Nucleus accumbens (tissue), 56 donors: ENCODE data around the gene TNFRSF25.
"Not testable (repeated sequence)": the region's sequence is repeated elsewhere in the genome, so short reads cannot be mapped to it uniquely, and the experiment has no call there.

ENCODE experiments used
- DNase-seq, 56 donors: peaks; one replicate each; lab custom pipeline; 2025; lab: John Stamatoyannopoulos, UW

Gene TNFRSF25

DNA sequence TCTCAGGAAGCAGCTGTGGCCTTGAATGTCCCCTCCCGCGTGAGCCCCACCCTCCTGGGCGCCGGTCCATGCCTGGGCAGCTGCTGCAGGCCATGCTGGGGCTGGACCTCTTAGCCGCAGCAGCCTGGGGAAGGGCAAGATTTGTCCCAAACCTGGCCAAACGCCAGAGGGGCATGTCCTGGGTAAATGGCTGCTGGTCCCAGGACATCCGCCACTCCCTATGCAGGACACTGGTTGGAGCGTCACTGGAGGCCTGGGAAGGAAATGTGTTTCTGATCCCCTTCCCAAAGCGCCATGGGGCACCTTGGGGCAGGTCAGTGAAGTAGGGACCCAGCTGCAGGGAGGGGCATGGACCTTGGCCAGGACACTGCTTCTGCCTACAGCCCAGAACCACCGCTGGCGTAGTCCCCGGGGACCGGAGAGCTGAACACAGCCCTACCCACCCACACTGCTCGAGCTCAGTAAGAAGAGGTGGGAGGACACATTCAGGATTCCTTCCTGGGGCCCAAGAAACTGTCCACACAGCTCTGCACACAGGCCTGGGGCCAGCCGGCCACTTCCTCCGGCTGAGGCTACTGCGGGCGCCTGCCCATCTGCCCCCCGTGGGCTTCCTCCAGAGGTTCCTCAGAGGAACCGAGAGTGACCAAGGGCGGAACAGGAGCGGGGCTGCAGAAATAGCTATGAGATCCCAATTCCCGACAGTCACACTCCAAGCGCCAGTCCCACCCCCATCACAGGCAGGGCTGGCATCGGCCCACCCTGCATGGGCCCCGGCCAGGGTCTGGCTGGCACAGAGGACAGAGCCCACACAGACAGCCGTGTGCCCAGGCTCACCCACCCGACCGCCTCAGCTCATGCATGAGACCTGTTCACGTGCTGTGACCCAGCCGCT, 36.3 kb upstream of the TNFRSF25 start:
- peak in 19 of 56 donors; percentile 10 to 51 (median 30) for DNase-seq

DNA sequence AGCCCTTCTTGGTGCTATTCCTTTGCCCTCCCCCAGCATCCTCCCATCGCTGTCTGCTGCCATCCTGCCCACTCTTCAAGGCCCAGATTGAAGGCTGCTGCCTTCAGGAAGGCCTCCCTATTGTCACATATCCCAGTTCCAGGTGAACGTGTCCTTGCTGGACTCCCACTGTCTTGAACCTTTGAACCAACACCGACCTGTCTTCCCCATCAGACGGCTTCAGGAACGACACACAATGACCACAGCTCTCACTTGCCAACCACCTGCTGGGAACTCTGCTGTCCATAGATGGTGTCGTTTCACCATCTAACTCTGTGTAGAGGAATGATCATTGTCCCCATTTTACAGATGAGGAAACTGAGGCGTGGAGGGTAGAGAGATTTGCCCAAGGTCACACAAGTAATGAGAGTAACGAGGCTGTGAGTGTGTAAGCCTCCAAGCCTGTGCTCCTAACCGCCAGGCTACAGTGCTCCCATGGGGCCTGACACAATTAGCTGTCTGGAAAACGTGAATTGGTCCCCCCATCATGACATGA, 35.4 kb upstream of the TNFRSF25 start:
- DNase-seq: no peak

DNA sequence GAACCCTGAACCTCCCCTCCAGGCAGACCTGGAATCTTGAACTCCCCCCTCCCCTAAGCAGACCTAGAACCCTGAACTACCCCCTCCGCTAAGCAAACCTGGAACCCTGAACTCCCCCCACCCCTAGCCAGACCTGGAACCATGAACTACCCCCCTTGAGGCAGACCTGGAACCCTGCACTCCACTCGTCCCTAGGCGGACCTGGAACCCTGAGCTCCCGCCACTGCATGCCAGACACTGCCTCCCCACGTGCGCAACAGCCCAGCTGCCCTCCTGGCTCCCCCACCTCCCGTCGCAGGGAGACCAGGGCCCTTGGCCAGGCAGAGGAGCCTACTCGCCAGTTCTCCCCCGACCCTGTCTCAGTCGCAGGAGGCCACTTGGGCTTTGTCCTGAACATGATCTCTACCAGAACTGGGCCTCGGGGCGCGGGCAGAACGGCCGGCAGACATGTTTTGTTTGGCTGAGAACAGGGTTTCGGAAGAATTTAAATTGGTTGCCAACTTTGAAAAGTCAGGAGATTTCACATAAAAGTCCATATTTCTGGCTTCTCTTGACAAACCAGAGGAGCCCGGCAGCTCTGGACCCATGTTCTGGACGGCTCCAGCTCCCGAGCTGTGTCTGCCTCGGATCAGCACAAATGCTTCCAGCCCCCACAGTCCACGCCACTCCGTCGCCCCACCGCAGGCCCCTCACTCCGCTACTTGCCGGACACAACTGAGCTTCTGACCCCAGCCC, 34.7 kb upstream of the TNFRSF25 start:
- DNase-seq: no peak

DNA sequence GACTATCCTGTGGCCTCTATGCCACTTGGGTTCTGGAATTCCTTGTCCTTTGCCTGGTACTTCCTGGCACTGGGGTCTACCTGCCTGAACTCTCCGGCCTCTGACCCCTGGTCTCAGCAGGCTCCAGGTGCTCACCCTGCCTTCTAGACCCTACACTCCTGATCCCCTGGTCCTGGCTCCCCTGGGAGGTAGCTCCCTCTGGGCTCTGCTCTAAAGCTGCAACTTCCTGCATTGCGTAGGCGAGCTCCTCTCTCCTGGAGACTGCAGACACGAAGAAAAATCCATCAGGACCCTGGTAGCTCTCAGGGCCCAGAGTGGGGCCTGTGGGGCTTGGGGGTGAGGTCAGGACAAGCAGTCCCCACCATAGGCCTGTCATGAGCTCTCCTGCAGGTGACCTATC, 33.3 kb upstream of the TNFRSF25 start:
- DNase-seq: no peak

DNA sequence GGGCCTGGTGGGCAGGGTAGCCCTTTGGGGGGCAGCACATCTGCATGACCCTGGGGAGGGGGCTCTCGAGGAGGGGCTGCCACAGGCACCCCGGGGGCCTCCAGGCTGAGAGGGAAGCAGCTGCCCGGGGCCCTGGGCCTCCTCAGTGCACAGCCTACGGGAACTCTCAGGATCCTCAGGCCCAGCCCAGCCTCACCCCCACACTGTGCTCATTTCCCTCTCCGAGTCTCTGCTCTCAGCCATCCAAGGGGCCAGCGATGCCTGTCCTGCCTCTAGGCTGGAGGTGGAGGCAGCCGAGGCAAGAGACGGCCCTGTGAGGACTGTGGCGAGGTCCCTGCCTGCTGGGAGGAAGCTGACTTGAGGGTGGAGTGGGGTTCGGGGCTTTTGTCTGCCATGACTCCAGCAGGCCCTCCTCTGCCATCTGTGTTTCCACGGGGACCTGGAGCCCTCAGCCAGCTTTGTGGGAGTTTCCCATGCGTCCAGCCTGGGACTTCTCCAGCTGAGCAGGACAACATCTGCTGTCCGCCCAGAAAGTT, 32.7 kb upstream of the TNFRSF25 start:
- no peak for DNase-seq

DNA sequence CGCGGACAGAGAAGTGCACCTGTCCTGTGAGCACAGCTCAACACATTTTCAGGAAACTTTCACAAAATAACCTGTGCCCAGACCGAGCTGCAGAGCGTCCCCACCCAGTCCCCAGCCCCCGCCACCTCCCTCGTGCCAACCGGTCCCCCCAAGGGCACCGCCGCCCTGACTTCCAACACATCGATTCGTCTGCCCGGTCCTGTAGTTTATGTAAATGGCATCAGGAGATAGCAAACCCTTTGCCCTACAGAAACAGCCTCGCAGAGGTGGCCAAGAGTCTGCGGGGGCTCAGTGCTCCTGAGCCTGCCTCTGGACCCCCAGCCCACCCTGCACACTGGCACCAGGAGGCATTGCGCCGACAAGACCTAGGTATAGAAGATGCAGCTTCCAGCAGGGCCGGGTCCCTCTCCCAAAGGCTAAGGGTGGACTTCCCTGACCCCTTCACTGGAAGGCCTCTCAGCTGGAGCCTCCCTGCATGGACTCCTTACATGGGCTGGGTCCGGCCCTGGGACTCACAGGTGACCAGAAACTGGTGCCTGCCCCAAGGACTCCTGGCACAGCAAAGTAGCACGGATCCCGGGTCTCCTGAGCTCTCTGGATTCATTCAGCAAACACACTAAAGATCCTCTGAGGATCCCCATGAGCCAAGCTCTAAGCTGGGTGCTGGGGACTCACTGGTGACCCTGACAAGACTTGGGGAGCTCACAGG, 32.0 kb upstream of the TNFRSF25 start:
- no peak for DNase-seq

DNA sequence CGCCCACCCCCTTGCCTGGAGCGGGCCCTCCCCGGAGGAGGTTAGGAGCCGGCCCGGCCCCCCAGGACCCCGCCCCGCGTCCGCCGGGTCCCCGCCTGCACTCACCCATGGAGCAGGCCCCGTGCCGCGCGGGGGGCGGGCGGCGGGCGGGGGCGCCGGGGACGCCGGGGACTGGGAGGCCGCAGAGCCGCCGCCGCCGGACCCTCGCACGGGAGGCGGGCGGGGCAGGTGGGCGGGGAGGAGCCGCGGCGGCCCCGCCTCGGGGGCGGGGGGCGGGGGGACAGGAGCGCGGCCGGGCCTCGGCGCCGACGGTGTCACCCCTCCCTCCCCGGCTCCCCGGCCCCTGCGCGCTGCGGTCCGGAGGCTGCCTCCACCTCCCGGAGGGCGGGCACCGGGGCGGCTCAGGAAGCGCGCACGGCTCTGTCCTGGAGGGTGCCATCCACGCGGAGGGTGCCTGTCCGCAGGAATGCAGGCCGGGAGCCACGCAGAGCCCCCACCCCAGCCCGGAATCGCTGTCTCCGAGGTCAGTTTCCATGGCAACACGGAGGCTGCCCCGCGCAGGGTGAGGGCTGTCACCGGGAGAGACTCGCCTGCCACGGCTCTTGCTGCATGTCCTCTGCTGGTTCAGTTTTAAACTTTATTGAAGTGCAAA, 31.4 kb upstream of the TNFRSF25 start:
- peak in 19 of 56 donors; percentile 10 to 73 (median 26) for DNase-seq

DNA sequence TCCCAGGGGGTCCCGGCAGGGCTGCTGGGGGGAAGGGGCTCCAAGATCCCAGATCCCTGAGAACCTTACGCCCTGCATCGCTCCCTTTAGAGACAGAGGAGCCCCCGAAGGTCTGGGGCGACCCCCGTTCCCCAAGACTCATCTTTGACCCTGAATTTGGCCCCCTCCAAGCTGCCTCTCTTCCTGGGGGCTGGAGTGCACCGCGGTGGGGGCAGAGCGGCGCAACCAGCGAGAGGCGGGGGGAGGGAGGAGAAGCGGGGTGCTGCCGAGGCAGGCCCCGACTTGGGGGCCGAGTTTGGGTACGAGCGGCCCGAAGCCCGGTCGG, 30.9 kb upstream of the TNFRSF25 start:
- no peak for DNase-seq

DNA sequence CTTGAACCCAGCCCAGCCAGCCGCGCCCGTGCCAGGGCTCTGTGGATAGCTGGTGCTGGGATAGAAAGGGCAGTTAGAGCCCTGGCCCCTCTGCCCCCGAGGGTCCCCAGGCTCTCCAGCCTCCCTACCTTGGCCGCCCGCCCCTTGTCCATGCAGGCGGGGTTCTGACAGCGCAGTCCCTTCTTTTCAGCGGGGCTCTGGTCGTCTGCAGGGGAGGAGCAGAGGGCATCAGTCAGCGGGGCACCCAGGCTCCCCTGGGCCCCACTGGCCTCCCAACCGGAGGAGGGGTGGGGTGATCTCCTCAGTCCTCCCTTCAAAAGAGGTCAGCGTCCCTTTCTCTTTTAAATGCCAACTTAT, 30.4 kb upstream of the TNFRSF25 start:
- no peak for DNase-seq

DNA sequence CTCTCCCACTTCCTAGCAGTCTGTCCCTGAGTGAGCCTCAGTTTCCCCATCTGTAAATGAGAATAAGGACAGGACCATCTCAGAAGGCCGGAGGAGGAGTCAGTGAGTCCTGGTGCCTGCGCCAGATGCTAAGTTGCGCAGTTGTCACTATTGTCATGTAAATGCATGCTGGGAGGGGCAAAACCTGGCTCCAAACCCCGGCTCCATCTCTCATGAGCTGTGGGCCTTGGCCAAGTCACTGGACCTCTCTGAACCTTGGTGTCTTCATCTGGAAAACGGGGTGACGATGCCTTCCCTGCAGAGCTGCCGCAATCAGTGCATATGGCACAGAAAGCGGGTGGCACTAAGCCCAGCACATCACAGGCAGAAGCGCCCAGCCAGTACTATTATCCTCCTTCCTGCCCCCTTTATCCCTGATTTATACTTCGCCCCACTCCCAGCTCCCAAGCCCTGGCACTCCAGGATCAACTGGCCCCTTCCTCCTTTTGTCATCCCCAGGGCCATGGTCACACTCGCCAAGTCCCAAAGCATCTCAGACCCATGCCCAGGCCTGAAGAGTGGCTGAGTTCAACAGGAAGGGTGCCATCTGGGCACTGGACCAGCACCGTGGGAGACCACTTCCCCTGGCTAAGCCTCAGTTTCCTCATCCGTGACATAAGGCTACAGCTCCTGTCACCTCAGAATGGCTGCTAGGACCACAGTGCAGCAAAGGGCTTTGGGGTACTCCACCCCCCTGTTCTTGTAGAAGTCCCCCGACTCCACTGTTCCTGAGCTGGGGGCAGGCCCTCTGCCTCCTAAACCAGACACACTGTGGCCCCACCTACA, 29.8 kb upstream of the TNFRSF25 start:
- no peak for DNase-seq

DNA sequence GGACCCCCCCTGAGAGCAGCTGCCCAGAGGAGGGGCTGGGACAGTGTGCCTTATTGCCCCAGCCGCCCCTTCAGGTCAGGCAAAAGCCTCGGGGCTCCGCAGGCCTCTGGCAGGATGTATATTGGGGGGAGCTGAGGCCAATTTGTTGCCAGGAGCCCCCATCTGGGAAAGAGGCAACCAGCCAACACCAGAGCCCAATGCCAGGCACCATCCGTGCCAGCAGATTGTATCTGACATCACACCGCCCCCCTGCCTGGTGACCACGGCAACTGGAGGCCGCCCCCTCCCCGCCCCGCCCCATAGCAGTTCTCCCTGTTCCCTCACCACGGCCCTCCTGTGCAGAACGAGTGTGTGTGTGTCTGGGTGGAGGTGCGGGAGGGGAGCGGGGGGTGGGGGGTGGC, 29.1 kb upstream of the TNFRSF25 start:
- DNase-seq: peak in 37 of 56 donors; percentile 12 to 90 (median 50)

DNA sequence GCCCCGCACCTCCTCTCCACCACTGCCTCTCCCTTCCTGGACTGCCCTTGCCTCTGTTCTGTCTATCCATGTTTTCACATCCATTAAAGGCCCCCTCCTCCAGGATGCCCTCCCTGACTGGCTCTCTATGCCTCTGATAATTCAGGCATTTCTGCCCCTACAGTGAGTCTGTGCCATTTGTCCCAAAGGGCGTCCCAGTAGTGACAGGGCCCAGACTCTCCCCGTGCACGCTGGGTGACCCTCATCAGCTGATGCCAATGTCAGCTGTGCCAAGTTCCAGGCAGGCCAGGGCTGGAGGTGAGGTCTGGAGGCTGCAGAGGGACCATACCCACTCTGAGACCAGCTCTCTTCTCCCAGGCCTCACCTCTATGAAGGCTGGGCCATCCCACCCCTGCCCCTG, 28.7 kb upstream of the TNFRSF25 start:
- no peak for DNase-seq

DNA sequence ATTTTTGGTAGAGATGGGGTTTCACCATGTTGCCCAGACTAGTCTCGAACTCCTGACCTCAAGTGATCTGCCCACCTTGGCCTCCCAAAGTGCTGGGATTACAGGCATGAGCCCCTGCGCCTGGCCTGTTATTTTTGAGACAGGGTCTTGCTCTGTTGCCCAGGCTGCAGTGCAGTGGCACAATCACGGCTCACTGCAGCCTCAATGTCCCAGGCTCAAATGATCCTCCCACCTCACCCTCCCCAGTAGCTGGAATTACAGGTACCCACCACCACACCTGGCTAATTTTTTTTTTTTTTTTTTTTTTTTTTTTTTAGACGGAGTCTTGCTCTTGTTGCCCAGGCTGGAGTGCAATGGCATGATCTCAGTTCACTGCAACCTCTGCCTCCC, 27.9 kb upstream of the TNFRSF25 start:
- DNase-seq: not testable (repeated sequence)

DNA sequence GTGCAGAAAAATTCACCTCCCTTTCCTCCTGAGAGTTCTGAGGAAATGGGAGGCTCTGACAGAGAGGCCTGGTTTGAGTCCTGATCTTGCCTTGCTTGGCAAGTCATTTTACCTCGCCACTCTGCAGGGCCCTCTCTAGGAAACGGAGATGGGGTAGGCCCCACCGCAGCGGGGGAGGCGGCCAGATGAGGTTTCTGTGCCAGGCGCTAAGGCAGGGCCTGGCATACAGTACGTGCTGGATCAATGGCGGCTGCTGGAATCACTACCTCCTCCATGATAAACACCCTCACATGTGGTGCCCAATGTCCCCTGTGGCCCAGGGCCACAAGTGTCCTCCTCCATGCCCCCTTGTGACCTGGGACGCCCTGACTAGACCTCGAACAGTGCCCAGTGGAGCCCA, 26.0 kb upstream of the TNFRSF25 start:
- no peak for DNase-seq

DNA sequence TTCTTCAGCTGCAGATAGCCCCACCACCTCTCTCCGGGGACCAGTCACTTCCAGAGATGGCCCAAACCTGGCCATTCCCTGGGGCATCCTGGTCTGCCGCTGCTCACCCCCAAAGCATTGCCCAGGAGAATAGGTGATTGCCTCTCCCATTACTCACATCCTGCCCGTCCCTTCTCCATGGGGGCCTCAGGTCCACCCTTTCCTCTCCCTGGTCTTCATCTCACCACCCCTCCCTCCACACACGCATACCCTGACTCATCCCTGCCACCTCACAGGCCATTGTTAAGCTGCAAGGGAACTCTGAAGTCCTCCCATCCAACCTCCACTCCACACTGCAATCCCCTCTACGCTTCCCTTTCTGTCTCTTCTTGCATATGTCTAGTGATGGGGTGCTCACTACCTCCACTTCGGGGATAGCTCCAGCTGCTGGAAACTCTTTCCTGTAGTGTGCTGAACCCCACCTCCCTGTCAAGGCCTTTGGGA, 25.5 kb upstream of the TNFRSF25 start, which contains the start of gene PLEKHG5:
PLEKHG5 (minus strand) TSS at position 188 of the 483 bp plus-strand sequence. CDS start 14,096 bp downstream, outside the sequence.
- DNase-seq: no peak

DNA sequence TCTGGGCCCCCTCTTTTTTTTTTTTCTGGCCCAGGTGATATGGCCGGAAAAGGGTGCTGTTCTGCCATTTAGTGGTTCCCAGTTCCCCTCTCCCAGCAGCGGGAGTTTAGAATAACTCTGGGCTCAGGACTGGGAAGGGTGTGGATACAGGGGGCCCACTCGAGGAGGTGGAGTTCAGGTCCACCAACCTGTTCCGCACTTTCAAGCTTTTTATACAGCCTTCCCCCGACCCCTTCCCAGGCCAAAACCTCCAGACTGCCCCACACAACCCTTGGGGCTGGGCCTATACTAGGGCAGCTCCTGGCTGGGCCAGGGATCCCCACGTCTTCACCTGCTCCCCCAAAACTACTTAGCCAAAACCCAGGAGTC, 25.1 kb upstream of the TNFRSF25 start:
- DNase-seq: no peak

DNA sequence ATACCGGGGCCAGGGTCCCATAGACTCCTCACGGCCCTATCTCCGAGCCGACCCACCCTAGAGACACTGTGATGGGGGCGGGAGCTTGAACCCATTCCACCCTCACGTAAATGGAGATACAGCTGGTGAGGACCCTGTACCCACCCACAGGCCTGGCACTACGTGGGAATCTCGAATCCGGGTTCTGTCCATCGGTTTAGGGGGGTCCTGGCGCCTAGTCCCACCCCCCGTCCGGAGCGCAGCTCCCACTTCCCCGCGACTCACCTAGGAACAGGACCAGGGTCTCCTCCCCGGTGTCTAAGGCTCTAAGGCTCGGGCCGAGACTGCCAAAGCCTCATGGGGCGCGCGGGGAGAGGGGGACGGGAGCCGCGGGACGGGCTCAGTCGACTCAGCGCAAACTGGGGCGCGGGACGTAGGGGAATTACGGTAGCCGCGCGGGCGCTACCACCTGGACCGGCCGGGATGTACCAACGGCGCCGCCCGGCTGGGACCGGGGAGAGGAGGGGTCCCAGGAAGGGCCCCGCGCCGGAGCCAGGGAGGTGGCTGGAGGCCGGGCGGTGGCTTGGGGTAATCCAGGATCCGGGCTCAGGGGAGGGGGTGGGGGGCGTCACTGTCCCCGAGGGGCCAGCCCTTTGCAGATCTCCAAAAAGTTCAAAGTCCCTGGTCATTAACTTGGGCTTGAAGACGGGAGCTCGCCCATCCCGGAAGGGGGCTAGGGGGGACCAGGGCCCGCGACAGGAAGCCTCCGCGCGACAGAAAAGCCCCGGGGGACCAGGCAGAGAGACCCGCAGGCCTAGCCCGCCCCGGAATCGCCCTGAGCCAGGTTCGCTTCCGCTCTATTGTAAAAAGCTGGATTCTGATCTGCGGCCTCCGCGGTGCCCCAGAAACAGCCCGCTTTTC, 24.5 kb upstream of the TNFRSF25 start:
- DNase-seq: peak in 12 of 56 donors; percentile 9 to 56 (median 22)

DNA sequence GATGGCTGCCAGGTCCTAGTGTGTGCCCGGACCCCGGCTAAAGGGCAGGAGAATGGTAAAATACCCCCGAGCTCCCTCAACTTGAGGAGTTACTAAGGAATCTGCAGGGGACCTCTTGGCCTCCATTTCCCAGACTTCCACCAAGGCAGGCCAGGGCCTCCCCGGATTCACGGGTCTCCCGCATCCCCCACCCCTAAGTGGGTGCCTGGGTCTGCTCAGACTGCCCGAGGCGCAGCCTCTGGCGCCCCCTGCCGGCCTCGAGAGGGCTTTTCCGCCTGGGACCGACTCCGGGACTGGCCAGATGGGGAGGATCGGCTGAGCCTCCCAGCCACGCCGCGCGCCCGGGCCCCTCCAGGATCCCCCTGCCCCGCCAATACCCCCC, 23.8 kb upstream of the TNFRSF25 start:
- peak in 26 of 56 donors; percentile 7 to 74 (median 26) for DNase-seq
